Pancreas (tissue), 10 donors: Measurements from ENCODE around the gene CHRNE. TPM values are rescaled to one million over a fixed set of nuclear protein-coding genes. Genes with fewer than 3 reads are reported as not detected.

Source experiments
- ATAC-seq, 4 donors: fragments of 200-7000 bp; cut with Tn5 transposase; one replicate each; pipeline versions ENCODE4 v1.8.0 to v1.9.1; 2020; ENCODE audit warnings: mild to moderate bottlenecking in 4 of 4, moderate library complexity in 4 of 4
- DNase-seq, 6 donors: peaks; one replicate each; pipeline ENCODE4 v3.0.0-alpha.2; 2020
- FAIRE-seq: peaks from 2 replicates; lab custom pipeline; 2012; peaks lifted over from hg19 to GRCh38; lab: Jason Lieb, UNC
- H3K27ac ChIP-seq, 4 donors: fragments of 200-600 bp; sonication (generic); 1 replicate in 3 of 4; 2 replicates in 1 of 4; pipeline versions ENCODE4 v1.5.0 to v1.8.0; 2020
- H3K27me3 ChIP-seq, 4 donors: fragments of 200-600 bp; one replicate each; pipeline ENCODE4 v1.8.0; 2021
- H3K36me3 ChIP-seq, 3 donors: fragments of 200-600 bp; sonication (generic) in 1 of 3; one replicate each; pipeline versions ENCODE4 v1.5.0 to v1.8.0; 2020 to 2021
- H3K4me1 ChIP-seq, 3 donors: fragments of 200-600 bp; one replicate each; pipeline ENCODE4 v1.8.0; 2021
- H3K4me3 ChIP-seq, 4 donors: fragments of 200-600 bp; sonication (generic) in 2 of 4; one replicate each; pipeline versions ENCODE4 v1.5.0 to v1.8.0; 2020 to 2021
- H3K9me3 ChIP-seq, 4 donors: fragments of 200-600 bp; one replicate each; pipeline ENCODE4 v1.8.0; 2021
- CTCF ChIP-seq, 4 donors: fragments of 200-600 bp; sonication (generic) in 3 of 4; IDR thresholded peaks; one replicate each; pipeline versions ENCODE4 v1.5.0 to v1.8.0; 2021; ENCODE audit warnings: antibody characterized with exemption in 4 of 4
- WGBS, 2 donors: extraction: QIAGEN DNeasy Blood & Tissue Kit; methylation state at CpG; one replicate each; pipeline ENCODE4 v1.1.7; 2013; 5-methylcytosine and 5-hydroxymethylcytosine counted together
- intact Hi-C, 3 donors: fragments of 100-400 bp; cut with DNase I; formaldehyde crosslinking; loops; one replicate each; pipeline versions ENCODE4 v1.11.1 to v1.14.2; 2022
- polyA plus RNA-seq, 2 donors: library from polyadenylated mRNA; stranded (reverse); fragments of 200-250 nt; gene quantifications; one replicate each; pipeline ENCODE4 v1.2.3, GENCODE V29; 2013
- total RNA-seq, 6 donors: library from RNA; stranded (reverse); fragmentation: NEBNext Ultra II Directional in 4 of 6; extraction: Animal tissue kit (Norgen Biotek cat#: 25700) in 4 of 6; gene quantifications; one replicate each; pipeline versions ENCODE4 v1.2.1 to v1.2.4, GENCODE V29; 2021 to 2023
- donor health status: healthy with polysubstance abuse.
- donor health status: DM: no; HTN: no; CAD: no; lungs with moderate emphysema.
- donor health status: DM: no; HTN: no; CAD: no.
- donor health status: control.
- donor health status: control.
- donor health status: Bipolar disorder and iron deficiency.
- donor health status: DM: yes; HTN: yes; CAD: no.
- donor health status: DM: no; HTN: no; CAD: no.
- donor health status: DM: no; HTN: no; CAD: no.
- donor health status: DM: yes; HTN: yes; CAD: no.

CHRNE gene
- total and polyA plus RNA-seq, 8 donors: 0.76 to 2.0 (median 1.3) TPM

GRCh38 chr17:4934173-4934979 lies 31.5 kb upstream of the CHRNE start:
- H3K4me3 ChIP-seq: no peak overlapping the region
- ATAC-seq: peak in 3 of 4 donors; percentile 47 to 57 (median 50)
- no peaks in the 10 kb centered on the region for H3K27me3 ChIP-seq
- no peaks in the 10 kb centered on the region for H3K9me3 ChIP-seq
- intact Hi-C loops: loop anchor here in 1 of 3 donors (10.0 kb wide), 1 partner anchor 50 kb away; the partner anchor contains the start of gene CAMTA2
- peaks cover 0 to 12% (median 7%) of the 10 kb centered on the region in 3 donors for H3K4me1 ChIP-seq
- TF ChIP-seq CTCF (IDR thresholded peaks at IDR 0.05): no peak
- peaks cover 0 to 7% (median 6%) of the 10 kb centered on the region in 3 donors for H3K36me3 ChIP-seq
- no peak overlapping the region for H3K27ac ChIP-seq
- peak in 4 of 6 donors; percentile 33 to 73 (median 60) for DNase-seq
- WGBS, 2 donors: 17 to 21% methylated on average over 14 of the region's 14 CpGs
- FAIRE-seq: no peak

GRCh38 chr17:4933646-4934045 lies 30.7 kb upstream of the CHRNE start:
- FAIRE-seq (no peak), ATAC-seq (no peak), DNase-seq (no peak)
- no peak overlapping the region for H3K27ac ChIP-seq
- peaks cover 0 to 6% (median 2%) of the 10 kb centered on the region in 3 donors for H3K4me1 ChIP-seq
- no peaks in the 10 kb centered on the region for H3K9me3 ChIP-seq
- peaks cover 0 to 7% (median 6%) of the 10 kb centered on the region in 3 donors for H3K36me3 ChIP-seq
- no peak overlapping the region for H3K4me3 ChIP-seq
- no peaks in the 10 kb centered on the region for H3K27me3 ChIP-seq
- no peak for TF ChIP-seq CTCF (IDR thresholded peaks at IDR 0.05)
- WGBS, 2 donors: 64 to 79% methylated on average over 15 to 16 of the region's 16 CpGs
- intact Hi-C loops: loop anchor here in 1 of 3 donors (10.0 kb wide), 1 partner anchor 51 kb away; the partner anchor contains the start of gene CAMTA2

GRCh38 chr17:4932756-4933155 lies 29.9 kb upstream of the CHRNE start:
- FAIRE-seq (no peak), DNase-seq (peak in 1 of 6 donors; percentile 40), ATAC-seq (no peak)
- Histone ChIP-seq H3K4me1 (peaks cover 0 to 3% (median 0%) of the 10 kb centered on the region in 3 donors), H3K36me3 (peaks cover 0 to 6% (median 5%) of the 10 kb centered on the region in 3 donors), H3K4me3 (no peak overlapping the region), H3K27me3 (no peaks in the 10 kb centered on the region), H3K27ac (no peak overlapping the region), H3K9me3 (no peaks in the 10 kb centered on the region)
- WGBS, 2 donors: 82 to 83% methylated on average over 12 of the region's 12 CpGs
- no peak for TF ChIP-seq CTCF (IDR thresholded peaks at IDR 0.05)
- intact Hi-C loops: loop anchor here in 1 of 3 donors (10.0 kb wide), 1 partner anchor 52 kb away; the partner anchor contains the start of gene CAMTA2

- WGBS, 2 donors: 81 to 82% methylated on average over 13 to 14 of the region's 14 CpGs
- no peak within 1 kb of the TSS for H3K4me3 ChIP-seq
- ATAC-seq: peak in 1 of 4 donors; percentile 38
Measured at GRCh38 chr17:4931963-4932362, 29.1 kb upstream of the CHRNE start, which contains the start of gene GP1BA. Gene GP1BA, plus strand, starts transcription at chr17:4932277. Its CDS starts 328 bp downstream, at chr17:4932605.

More at GRCh38 chr17:4931963-4932362, 29.1 kb upstream of the CHRNE start, which contains the start of gene GP1BA:
- Histone ChIP-seq H3K27me3 (no peaks in the 10 kb centered on the region), H3K4me1 (peaks cover 0 to 3% (median 0%) of the 10 kb centered on the region in 3 donors), H3K36me3 (no peaks in the 10 kb centered on the region), H3K9me3 (no peaks in the 10 kb centered on the region), H3K27ac (no peak within 1 kb of the TSS)
- TF ChIP-seq CTCF (IDR thresholded peaks at IDR 0.05): no peak
- FAIRE-seq (no peak), DNase-seq (peak in 1 of 6 donors; percentile 1)
- intact Hi-C loops: loop anchor here in 1 of 3 donors (10.0 kb wide), 1 partner anchor 53 kb away; the partner anchor contains the start of gene CAMTA2
